DND-41 (cell line): ENCODE results near the gene CDKN1C.

Source experiments
- ATAC-seq: fragments of 200-7000 bp; cut with Tn5 transposase; 3 replicates; pipeline ENCODE4 v1.9.1; 2021; ENCODE audit warnings: low read depth; ENCODE audit not compliant: insufficient read depth
- DNase-seq: peaks from one replicate; pipeline ENCODE4 v3.0.0-alpha.2; 2020
- H2AFZ ChIP-seq: 2 replicates; pipeline ENCODE4 v1.6.0; 2012; ENCODE audit warnings: low read depth, low read length
- H3K27ac ChIP-seq: 2 replicates; pipeline ENCODE4 v1.5.1; 2012; ENCODE audit warnings: low read length, inconsistent platforms
- H3K27me3 ChIP-seq: fragments of 200-600 bp; sonication (generic); 2 replicates; pipeline ENCODE4 v1.6.0; 2012; ENCODE audit warnings: low read length, mild to moderate bottlenecking, inconsistent platforms; ENCODE audit not compliant: insufficient read depth, poor library complexity
- H3K36me3 ChIP-seq: 2 replicates; pipeline ENCODE4 v1.5.1; 2012; ENCODE audit warnings: low read length, inconsistent platforms; ENCODE audit not compliant: insufficient read depth
- H3K4me1 ChIP-seq: 2 replicates; pipeline ENCODE4 v1.5.1; 2012; ENCODE audit warnings: mild to moderate bottlenecking, low read length; ENCODE audit not compliant: insufficient read depth
- H3K4me2 ChIP-seq: 2 replicates; pipeline ENCODE4 v1.6.0; 2012; ENCODE audit warnings: mild to moderate bottlenecking, moderate library complexity, low read length, inconsistent platforms; ENCODE audit not compliant: insufficient read depth
- H3K4me3 ChIP-seq, 2 experiments: fragments of 200-600 bp in 1 of 2; shearing (Covaris generic) in 1 of 2; 2 replicates each; pipeline ENCODE4 v1.5.1; 2012 to 2016; ENCODE audit warnings: inconsistent platforms in 2 of 2, low read length in 2 of 2, mild to moderate bottlenecking in 2 of 2, low read depth in 1 of 2, moderate library complexity in 1 of 2
- H3K79me2 ChIP-seq: 2 replicates; pipeline ENCODE4 v1.6.0; 2012; ENCODE audit warnings: low read length, inconsistent platforms; ENCODE audit not compliant: insufficient read depth
- H3K9ac ChIP-seq: 2 replicates; pipeline ENCODE4 v1.6.0; 2012; ENCODE audit warnings: low read depth, mild to moderate bottlenecking, inconsistent platforms, low read length, moderate library complexity
- H3K9me3 ChIP-seq: 2 replicates; pipeline ENCODE4 v1.5.1; 2012; ENCODE audit warnings: low read length, moderate library complexity, mild to moderate bottlenecking, inconsistent platforms; ENCODE audit not compliant: insufficient read depth, severe bottlenecking
- H4K20me1 ChIP-seq: 2 replicates; pipeline ENCODE4 v1.6.0; 2012; ENCODE audit warnings: low read length; ENCODE audit not compliant: insufficient read depth
- EZH2 ChIP-seq: IDR thresholded peaks from 3 replicates; pipeline ENCODE4 v1.6.1; 2012; ENCODE audit warnings: borderline replicate concordance, low read depth, mild to moderate bottlenecking, moderate library complexity, low read length, inconsistent platforms; ENCODE audit not compliant: severe bottlenecking
- TF ChIP-seq, protein P1 (sequence below): IDR thresholded peaks from 2 replicates; pipeline ENCODE4 v1.5.1; 2012; ENCODE audit warnings: borderline replicate concordance, low read length, moderate library complexity, mild to moderate bottlenecking; ENCODE audit not compliant: poor library complexity, severe bottlenecking; ENCODE audit errors: extremely low read depth

CDKN1C gene

DNA sequence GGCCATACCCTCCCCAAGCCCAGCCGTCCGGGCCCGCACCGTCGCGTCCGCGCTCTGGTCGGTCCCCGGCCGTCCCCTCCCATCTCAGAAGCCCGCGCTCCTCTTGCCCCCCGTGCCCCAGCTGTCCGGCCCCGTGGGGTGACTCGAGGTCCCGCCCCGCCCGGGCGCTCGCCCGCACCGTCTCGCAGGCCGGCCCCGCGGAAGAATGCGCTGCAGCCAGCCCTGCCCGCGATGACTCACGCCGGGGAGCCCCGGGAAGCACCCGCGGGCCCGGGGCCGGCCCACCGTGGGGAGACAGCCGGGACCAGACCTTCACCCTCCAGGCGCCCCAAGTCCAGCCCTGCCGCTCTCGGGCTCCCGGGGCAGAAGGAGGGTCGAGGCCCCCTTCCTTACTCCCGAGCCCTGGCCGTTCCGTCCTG, 44.0 kb upstream of the CDKN1C start:
- H3K4me2 ChIP-seq = no peak overlapping the region
- no peak for ATAC-seq
- H3K79me2 ChIP-seq = no peaks in the 10 kb centered on the region
- no peaks in the 10 kb centered on the region for H3K36me3 ChIP-seq
- H2AFZ ChIP-seq = no peak overlapping the region
- no peaks in the 10 kb centered on the region for H4K20me1 ChIP-seq
- no peaks in the 10 kb centered on the region for H3K4me1 ChIP-seq
- no peak for TF ChIP-seq EZH2
- TF ChIP-seq, protein P1, sequence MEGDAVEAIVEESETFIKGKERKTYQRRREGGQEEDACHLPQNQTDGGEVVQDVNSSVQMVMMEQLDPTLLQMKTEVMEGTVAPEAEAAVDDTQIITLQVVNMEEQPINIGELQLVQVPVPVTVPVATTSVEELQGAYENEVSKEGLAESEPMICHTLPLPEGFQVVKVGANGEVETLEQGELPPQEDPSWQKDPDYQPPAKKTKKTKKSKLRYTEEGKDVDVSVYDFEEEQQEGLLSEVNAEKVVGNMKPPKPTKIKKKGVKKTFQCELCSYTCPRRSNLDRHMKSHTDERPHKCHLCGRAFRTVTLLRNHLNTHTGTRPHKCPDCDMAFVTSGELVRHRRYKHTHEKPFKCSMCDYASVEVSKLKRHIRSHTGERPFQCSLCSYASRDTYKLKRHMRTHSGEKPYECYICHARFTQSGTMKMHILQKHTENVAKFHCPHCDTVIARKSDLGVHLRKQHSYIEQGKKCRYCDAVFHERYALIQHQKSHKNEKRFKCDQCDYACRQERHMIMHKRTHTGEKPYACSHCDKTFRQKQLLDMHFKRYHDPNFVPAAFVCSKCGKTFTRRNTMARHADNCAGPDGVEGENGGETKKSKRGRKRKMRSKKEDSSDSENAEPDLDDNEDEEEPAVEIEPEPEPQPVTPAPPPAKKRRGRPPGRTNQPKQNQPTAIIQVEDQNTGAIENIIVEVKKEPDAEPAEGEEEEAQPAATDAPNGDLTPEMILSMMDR = no peak
- no peak overlapping the region for H3K4me3 ChIP-seq
- H3K27ac ChIP-seq = no peak overlapping the region
- no peak overlapping the region for H3K9ac ChIP-seq
- no peak for DNase-seq
- H3K27me3 ChIP-seq = no peaks in the 10 kb centered on the region
- H3K9me3 ChIP-seq = no peaks in the 10 kb centered on the region

DNA sequence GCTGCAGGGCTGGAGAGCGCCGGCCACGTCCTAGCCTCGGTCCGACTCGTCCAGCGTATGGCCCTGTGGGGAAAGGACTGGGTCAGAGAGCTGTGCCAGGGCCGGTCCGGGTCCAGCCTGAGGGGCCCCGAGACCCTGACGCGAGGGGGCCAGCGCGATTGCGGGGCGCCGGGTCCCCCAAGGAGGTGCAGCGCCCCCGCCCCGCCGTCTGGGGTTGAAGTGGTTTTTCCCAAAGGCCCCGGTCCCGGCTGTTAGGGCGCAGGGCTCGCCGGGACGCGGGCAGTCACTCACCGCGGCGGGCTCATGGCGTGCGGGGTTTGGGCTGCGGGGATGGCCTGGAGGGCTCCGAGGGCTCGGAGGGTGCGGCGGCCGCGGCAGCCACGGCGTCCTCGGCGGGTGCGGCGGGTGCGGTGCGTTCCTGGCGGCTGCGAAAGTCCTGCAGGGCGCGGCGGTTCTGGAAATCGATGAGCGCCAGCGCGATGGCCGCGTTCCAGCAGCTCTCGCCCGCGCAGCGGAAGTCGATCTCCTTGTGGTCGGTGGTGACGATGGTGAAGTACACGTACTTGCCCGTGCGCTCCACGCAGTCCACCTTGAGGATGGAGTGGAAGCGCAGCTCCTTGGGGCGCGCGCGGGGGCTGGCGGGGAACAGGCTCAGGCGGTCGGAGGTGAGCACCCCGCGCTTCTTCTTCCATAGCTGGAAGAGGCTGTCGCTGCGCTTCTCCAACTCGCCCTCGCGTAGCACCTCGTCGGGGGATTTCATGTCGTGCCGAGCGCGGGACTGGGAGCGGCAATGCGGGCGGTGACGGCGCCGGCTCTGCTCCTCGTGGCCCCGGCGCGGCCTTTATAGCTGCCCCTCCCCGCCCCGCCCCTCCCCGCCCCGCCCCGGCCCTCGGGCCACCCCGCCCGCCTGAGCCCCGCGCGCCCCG, 43.3 kb upstream of the CDKN1C start, which contains the start of gene PHLDA2:
TSS of gene PHLDA2 (minus strand) at position 816 of the 926 bp plus-strand sequence. CDS start at position 760, 56 bp downstream.
- H3K4me1 ChIP-seq = no peaks in the 10 kb centered on the region
- no peak for DNase-seq
- no peak within 1 kb of the TSS for H3K4me3 ChIP-seq
- H4K20me1 ChIP-seq = peaks cover 2% of the 10 kb centered on the region; the same call in 1 of the 2 replicates
- H3K4me2 ChIP-seq = no peak within 1 kb of the TSS
- no peaks in the 10 kb centered on the region for H3K79me2 ChIP-seq
- no peak for ATAC-seq
- H3K27ac ChIP-seq = no peak within 1 kb of the TSS
- no peaks in the 10 kb centered on the region for H3K36me3 ChIP-seq
- TF ChIP-seq EZH2 = no peak
- TF ChIP-seq, protein P1 = no peak
- no peak within 1 kb of the TSS for H3K9ac ChIP-seq
- H2AFZ ChIP-seq = no peak within 1 kb of the TSS
- no peaks in the 10 kb centered on the region for H3K9me3 ChIP-seq
- no peaks in the 10 kb centered on the region for H3K27me3 ChIP-seq

DNA sequence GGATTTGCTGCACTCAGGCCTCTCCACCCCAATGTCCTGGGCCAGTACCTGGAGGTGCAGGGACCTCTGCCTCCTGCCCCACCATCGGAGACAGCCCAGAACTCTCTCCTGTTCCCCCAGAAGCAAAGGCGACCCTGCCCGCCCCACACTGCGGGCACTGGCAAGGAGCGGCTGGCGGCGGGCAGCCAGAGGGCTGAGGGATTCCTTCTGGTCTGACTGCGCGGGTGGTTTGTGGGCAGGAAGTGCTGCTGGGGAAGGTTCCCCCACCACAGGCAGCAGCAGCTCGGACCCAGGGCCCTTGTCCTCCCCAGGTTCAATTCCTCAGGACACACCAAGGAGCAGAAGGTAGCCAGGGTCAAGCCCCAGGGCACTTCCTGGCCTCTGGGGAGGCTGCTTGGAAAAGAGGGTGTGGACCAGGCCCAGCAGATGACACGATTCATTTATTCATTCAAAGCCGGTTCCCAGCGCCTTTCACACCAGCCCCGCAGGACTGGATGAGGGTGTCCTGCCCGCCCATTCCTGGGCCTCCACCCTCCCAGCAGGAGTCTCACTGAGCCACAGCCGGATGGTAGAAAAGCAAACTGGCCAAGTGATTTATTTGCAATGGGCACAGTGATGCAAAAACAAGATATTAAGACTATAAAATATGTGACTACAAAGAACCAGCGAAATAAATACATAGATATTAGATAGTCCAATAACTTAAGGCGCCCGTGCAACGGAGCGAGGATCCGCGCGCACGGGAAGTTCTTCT, 42.5 kb upstream of the CDKN1C start:
- no peak overlapping the region for H3K4me2 ChIP-seq
- TF ChIP-seq, protein P1 = no peak
- no peak for TF ChIP-seq EZH2
- no peaks in the 10 kb centered on the region for H3K9me3 ChIP-seq
- no peak overlapping the region for H3K4me3 ChIP-seq
- no peak overlapping the region for H3K9ac ChIP-seq
- ATAC-seq (no peak), DNase-seq (no peak)
- H3K27ac ChIP-seq = no peak overlapping the region
- H4K20me1 ChIP-seq = peaks cover 5% of the 10 kb centered on the region; the same call in 1 of the 2 replicates
- H3K36me3 ChIP-seq = no peaks in the 10 kb centered on the region
- H3K27me3 ChIP-seq = no peaks in the 10 kb centered on the region
- H3K4me1 ChIP-seq = no peaks in the 10 kb centered on the region
- H3K79me2 ChIP-seq = no peaks in the 10 kb centered on the region
- H2AFZ ChIP-seq = no peak overlapping the region
